ENCODE data around the gene UNC79.

The UNC79 gene

DNA sequence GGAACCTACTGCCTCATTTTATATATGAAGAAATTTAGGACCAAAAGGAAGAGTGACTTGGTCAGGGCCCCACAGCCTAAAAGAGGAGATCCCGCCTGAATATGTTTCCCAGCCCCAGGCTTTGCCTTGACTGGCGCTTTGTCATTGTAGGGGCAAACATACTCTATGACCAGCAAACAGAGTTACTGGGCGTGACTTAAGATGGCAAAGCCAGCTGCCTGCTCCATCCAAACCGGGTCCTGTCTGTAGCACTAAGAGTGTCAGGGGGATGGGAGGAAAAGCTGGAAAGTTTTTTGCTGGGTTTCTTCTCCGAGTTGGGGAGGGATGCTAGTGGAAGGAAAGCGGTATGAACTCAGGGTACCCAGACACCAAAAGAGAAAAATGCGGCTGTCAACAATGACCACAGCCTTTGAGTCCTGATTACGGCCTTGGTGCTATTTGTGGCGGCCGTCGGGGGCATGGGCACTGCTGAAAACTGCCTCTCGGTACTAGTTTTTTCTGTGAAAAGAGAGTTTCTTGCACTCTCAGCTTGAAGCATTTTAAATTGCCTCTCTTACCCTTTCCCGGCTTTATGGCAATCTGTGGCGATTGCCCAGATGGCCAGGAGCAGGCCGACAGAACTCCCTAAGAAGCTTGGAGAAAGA lies 274.9 kb downstream of the UNC79 start:
- Histone ChIP-seq H4K20me1 (ENCODE audit: insufficient read depth, low read length) (no peaks in the 10 kb centered on the region), H3K4me2 (ENCODE audit: low read length) (no peak overlapping the region), H3K27me3 (ENCODE audit: insufficient read depth, low read length) (no peaks in the 10 kb centered on the region; the same call in 1 of the 2 replicates), H3K4me3 (ENCODE audit: low read depth, low read length, poor library complexity, severe bottlenecking) (no peak overlapping the region), H2AFZ (ENCODE audit: low read length) (no peak overlapping the region), H3K27ac (ENCODE audit: low read depth, low read length, poor library complexity, severe bottlenecking) (no peak overlapping the region), H3K36me3 (ENCODE audit: insufficient read depth, low read length) (no peaks in the 10 kb centered on the region), H3K79me2 (ENCODE audit: insufficient read depth, low read length) (no peaks in the 10 kb centered on the region), H3K4me1 (ENCODE audit: insufficient read depth, low read length, severe bottlenecking) (no peaks in the 10 kb centered on the region), H3K9me3 (ENCODE audit: low read length) (no peaks in the 10 kb centered on the region), H3F3A (ENCODE audit: insufficient read depth, low read length) (no peaks in the 10 kb centered on the region), H3K9me2 (ENCODE audit: low read depth, low read length) (no peaks in the 10 kb centered on the region), H3K9ac (ENCODE audit: low read length) (no peak overlapping the region)
- TF ChIP-seq, protein P1, sequence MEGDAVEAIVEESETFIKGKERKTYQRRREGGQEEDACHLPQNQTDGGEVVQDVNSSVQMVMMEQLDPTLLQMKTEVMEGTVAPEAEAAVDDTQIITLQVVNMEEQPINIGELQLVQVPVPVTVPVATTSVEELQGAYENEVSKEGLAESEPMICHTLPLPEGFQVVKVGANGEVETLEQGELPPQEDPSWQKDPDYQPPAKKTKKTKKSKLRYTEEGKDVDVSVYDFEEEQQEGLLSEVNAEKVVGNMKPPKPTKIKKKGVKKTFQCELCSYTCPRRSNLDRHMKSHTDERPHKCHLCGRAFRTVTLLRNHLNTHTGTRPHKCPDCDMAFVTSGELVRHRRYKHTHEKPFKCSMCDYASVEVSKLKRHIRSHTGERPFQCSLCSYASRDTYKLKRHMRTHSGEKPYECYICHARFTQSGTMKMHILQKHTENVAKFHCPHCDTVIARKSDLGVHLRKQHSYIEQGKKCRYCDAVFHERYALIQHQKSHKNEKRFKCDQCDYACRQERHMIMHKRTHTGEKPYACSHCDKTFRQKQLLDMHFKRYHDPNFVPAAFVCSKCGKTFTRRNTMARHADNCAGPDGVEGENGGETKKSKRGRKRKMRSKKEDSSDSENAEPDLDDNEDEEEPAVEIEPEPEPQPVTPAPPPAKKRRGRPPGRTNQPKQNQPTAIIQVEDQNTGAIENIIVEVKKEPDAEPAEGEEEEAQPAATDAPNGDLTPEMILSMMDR (IDR thresholded peaks at IDR 0.05; ENCODE audit: low read length), result no peak
- TF ChIP-seq EZH2 (IDR thresholded peaks at IDR 0.05; ENCODE audit: borderline replicate concordance, low read length), result no peak

DNA sequence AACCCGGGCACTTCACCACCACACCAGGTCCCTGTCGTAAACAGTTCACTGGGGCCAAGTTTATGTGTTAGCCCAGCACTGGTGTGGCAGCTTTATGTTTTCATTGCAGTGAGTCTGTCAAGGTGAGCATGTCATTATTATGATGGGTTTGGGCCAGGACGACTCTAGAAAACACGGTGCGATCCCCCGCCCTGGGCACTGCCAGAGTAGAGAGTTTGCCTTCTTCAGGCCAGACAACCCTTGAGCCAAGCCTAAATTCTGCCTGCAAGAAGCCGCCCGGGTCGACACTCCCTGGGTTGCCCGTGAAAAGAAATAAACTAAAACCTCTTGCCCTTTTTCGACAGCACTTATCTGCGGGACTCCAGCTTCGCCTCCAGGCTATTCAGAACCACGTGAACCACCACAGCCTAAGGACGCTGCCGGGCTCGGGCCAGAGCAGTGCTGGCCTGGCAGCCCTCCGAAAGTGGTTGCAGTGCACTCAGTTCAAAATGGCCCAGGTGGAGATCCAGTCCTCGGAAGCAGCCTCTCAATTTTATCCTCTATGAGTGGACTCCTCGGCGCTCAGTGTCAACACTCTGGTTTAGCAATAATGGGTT lies 275.7 kb downstream of the UNC79 start:
- H3K9me3 ChIP-seq (ENCODE audit: low read length), result no peaks in the 10 kb centered on the region
- no peak overlapping the region for H3K27ac ChIP-seq (ENCODE audit: low read depth, low read length, poor library complexity, severe bottlenecking)
- no peaks in the 10 kb centered on the region for H3F3A ChIP-seq (ENCODE audit: insufficient read depth, low read length)
- no peaks in the 10 kb centered on the region; the same call in 1 of the 2 replicates for H3K27me3 ChIP-seq (ENCODE audit: insufficient read depth, low read length)
- no peak overlapping the region for H3K9ac ChIP-seq (ENCODE audit: low read length)
- H3K36me3 ChIP-seq (ENCODE audit: insufficient read depth, low read length), result no peaks in the 10 kb centered on the region
- TF ChIP-seq EZH2 (IDR thresholded peaks at IDR 0.05; ENCODE audit: borderline replicate concordance, low read length), result no peak
- TF ChIP-seq, protein P1 (IDR thresholded peaks at IDR 0.05; ENCODE audit: low read length), result no peak
- H2AFZ ChIP-seq (ENCODE audit: low read length), result no peak overlapping the region
- no peaks in the 10 kb centered on the region for H3K79me2 ChIP-seq (ENCODE audit: insufficient read depth, low read length)
- no peaks in the 10 kb centered on the region for H3K4me1 ChIP-seq (ENCODE audit: insufficient read depth, low read length, severe bottlenecking)
- H3K9me2 ChIP-seq (ENCODE audit: low read depth, low read length), result no peaks in the 10 kb centered on the region
- no peak overlapping the region for H3K4me2 ChIP-seq (ENCODE audit: low read length)
- no peak overlapping the region for H3K4me3 ChIP-seq (ENCODE audit: low read depth, low read length, poor library complexity, severe bottlenecking)
- no peaks in the 10 kb centered on the region for H4K20me1 ChIP-seq (ENCODE audit: insufficient read depth, low read length)

DNA sequence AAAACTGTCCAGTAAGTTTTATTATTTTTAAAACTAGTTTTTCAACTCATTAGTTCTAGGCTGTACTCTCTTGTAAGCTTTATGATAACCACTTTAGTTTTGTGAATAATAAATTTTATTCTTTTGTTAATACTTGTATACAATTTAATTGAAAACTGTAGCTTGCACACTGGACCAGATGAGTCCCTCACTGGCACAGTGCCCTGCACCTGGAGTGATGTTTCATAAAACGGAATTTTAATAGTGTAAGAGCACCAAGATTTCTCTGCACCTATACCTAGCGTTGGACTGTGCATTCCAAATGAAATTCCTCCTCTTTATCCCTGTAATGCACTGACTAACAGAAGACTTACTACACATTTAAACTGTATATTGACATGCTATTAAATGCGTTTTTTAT lies 276.7 kb downstream of the UNC79 start:
- Histone ChIP-seq H3K4me1 (ENCODE audit: insufficient read depth, low read length, severe bottlenecking) (no peaks in the 10 kb centered on the region), H3K4me2 (ENCODE audit: low read length) (no peak overlapping the region), H3K27me3 (ENCODE audit: insufficient read depth, low read length) (no peaks in the 10 kb centered on the region; the same call in 1 of the 2 replicates), H4K20me1 (ENCODE audit: insufficient read depth, low read length) (no peaks in the 10 kb centered on the region), H3F3A (ENCODE audit: insufficient read depth, low read length) (no peaks in the 10 kb centered on the region), H3K36me3 (ENCODE audit: insufficient read depth, low read length) (no peaks in the 10 kb centered on the region), H3K4me3 (ENCODE audit: low read depth, low read length, poor library complexity, severe bottlenecking) (no peak overlapping the region), H3K9me2 (ENCODE audit: low read depth, low read length) (no peaks in the 10 kb centered on the region), H2AFZ (ENCODE audit: low read length) (no peak overlapping the region), H3K9ac (ENCODE audit: low read length) (no peak overlapping the region), H3K27ac (ENCODE audit: low read depth, low read length, poor library complexity, severe bottlenecking) (no peak overlapping the region), H3K9me3 (ENCODE audit: low read length) (no peaks in the 10 kb centered on the region), H3K79me2 (ENCODE audit: insufficient read depth, low read length) (no peaks in the 10 kb centered on the region)
- TF ChIP-seq EZH2 (IDR thresholded peaks at IDR 0.05; ENCODE audit: borderline replicate concordance, low read length), result no peak
- TF ChIP-seq, protein P1 (IDR thresholded peaks at IDR 0.05; ENCODE audit: low read length), result no peak

Data from OCI-LY1 (cell line).